H1 (cell line): ENCODE data around the gene SUB1. TPM values are rescaled to one million over a fixed set of nuclear protein-coding genes. Genes with fewer than 3 reads are reported as not detected.

Experiments
- CTCF ChIA-PET: fragments of 300-600 bp; sonication (Branson Sonifier 250); formaldehyde crosslinking; loops from one replicate; lab custom pipeline; 2021; ENCODE audit not compliant: partially characterized antibody; lab: Charles Lee
- POLR2A ChIA-PET: fragments of 300-600 bp; sonication (Branson Sonifier 250); formaldehyde crosslinking; loops from one replicate; lab custom pipeline; 2021; ENCODE audit warnings: inconsistent platforms; ENCODE audit not compliant: partially characterized antibody; lab: Charles Lee
- DNase-seq, 2 experiments: peaks; one replicate each; pipeline versions ENCODE4 v3.0.0 to v3.0.0-alpha.2; 2010 to 2022; ENCODE audit warnings: low spot score in 2 of 2, low read depth in 1 of 2, mixed read lengths in 1 of 2
- FAIRE-seq: peaks from 2 replicates; lab custom pipeline; 2011; peaks lifted over from hg19 to GRCh38; lab: Jason Lieb, UNC
- H2AFZ ChIP-seq: 2 replicates; pipeline ENCODE4 v1.8.1; 2012; ENCODE audit warnings: low read length, inconsistent platforms
- H2AK5ac ChIP-seq: 2 replicates; pipeline ENCODE4 v1.6.1; 2013; ENCODE audit warnings: low read depth, low read length
- H2BK120ac ChIP-seq: replicated peaks from 2 replicates; pipeline ENCODE3; 2013; ENCODE audit warnings: low read depth, low read length, inconsistent platforms
- H2BK12ac ChIP-seq: 2 replicates; pipeline ENCODE4 v1.6.1; 2013; ENCODE audit warnings: low read depth, low read length
- H2BK15ac ChIP-seq: 2 replicates; pipeline ENCODE4 v1.6.1; 2013; ENCODE audit warnings: low read length
- H2BK20ac ChIP-seq: 2 replicates; pipeline ENCODE4 v1.6.1; 2013; ENCODE audit warnings: low read length
- H2BK5ac ChIP-seq: 2 replicates; pipeline ENCODE4 v1.6.1; 2013; ENCODE audit warnings: low read depth, low read length
- H3K14ac ChIP-seq: 2 replicates; pipeline ENCODE4 v1.6.1; 2013; ENCODE audit warnings: inconsistent platforms; ENCODE audit not compliant: insufficient read length
- H3K18ac ChIP-seq: 2 replicates; pipeline ENCODE4 v1.6.1; 2013; ENCODE audit warnings: low read length; ENCODE audit errors: extremely low read depth
- H3K23ac ChIP-seq: 2 replicates; pipeline ENCODE4 v1.6.1; 2013; ENCODE audit warnings: inconsistent platforms; ENCODE audit not compliant: insufficient read length
- H3K23me2 ChIP-seq: 2 replicates; pipeline ENCODE4 v1.6.1; 2013; ENCODE audit warnings: low read depth, low read length
- H3K27ac ChIP-seq: 2 replicates; pipeline ENCODE4 v1.6.1; 2011; ENCODE audit warnings: low read depth, low read length, inconsistent platforms
- H3K27me3 ChIP-seq, 4 experiments: replicated peaks in 1 of 4; 1 replicate in 1 of 4; 2 replicates in 3 of 4; pipeline versions ENCODE4 v1.6.1 to v1.8.1; 2011 to 2013; ENCODE audit warnings: low read length in 3 of 4, mild to moderate bottlenecking in 3 of 4, inconsistent platforms in 2 of 4, mixed read lengths in 2 of 4, moderate library complexity in 1 of 4; ENCODE audit not compliant: control insufficient read depth in 3 of 4, insufficient read depth in 3 of 4; ENCODE audit errors: extremely low read depth in 1 of 4
- H3K36me3 ChIP-seq, 4 experiments: 2 replicates each; pipeline versions ENCODE4 v1.6.1 to v1.8.1; 2011 to 2013; ENCODE audit warnings: mild to moderate bottlenecking in 4 of 4, low read length in 3 of 4, moderate library complexity in 2 of 4, control low read depth in 1 of 4, inconsistent platforms in 1 of 4; ENCODE audit not compliant: insufficient read depth in 4 of 4, control insufficient read depth in 2 of 4
- H3K4ac ChIP-seq: replicated peaks from 2 replicates; pipeline ENCODE3; 2013; ENCODE audit warnings: low read length, low read depth, mixed read lengths, inconsistent platforms; ENCODE audit not compliant: insufficient read length
- H3K4me1 ChIP-seq, 4 experiments: replicated peaks in 1 of 4; 1 replicate in 1 of 4; 2 replicates in 3 of 4; pipeline versions ENCODE4 v1.6.1 to v1.8.1; 2011 to 2013; ENCODE audit warnings: low read length in 3 of 4, inconsistent platforms in 2 of 4, mixed read lengths in 1 of 4; ENCODE audit not compliant: insufficient read depth in 4 of 4, control insufficient read depth in 3 of 4
- H3K4me2 ChIP-seq, 2 experiments: 2 replicates each; pipeline versions ENCODE4 v1.6.1 to v1.8.1; 2011 to 2013; ENCODE audit warnings: low read depth in 2 of 2, low read length in 2 of 2, control low read depth in 1 of 2, inconsistent platforms in 1 of 2, mild to moderate bottlenecking in 1 of 2; ENCODE audit not compliant: insufficient read depth in 1 of 2
- H3K4me3 ChIP-seq, 4 experiments: fragments of 200-600, 300-600 bp in 1 of 4; sonication (generic), shearing (Covaris generic), sonication (Bioruptor Twin) in 1 of 4; 2 replicates each; pipeline versions ENCODE4 v1.5.1 to v1.8.1; 2011 to 2016; ENCODE audit warnings: low read length in 4 of 4, low read depth in 3 of 4, control low read depth in 2 of 4, inconsistent platforms in 2 of 4, mild to moderate bottlenecking in 2 of 4, mixed read lengths in 1 of 4, moderate library complexity in 1 of 4; ENCODE audit not compliant: insufficient read depth in 2 of 4; ENCODE audit errors: extremely low read depth in 1 of 4
- H3K56ac ChIP-seq: replicated peaks from 2 replicates; pipeline ENCODE3; 2013; ENCODE audit warnings: low read depth, mild to moderate bottlenecking, mixed read lengths, low read length, inconsistent platforms; ENCODE audit not compliant: insufficient read length
- H3K79me1 ChIP-seq: 2 replicates; pipeline ENCODE4 v1.6.1; 2013; ENCODE audit warnings: low read depth, low read length, control low read depth
- H3K79me2 ChIP-seq, 2 experiments: 2 replicates each; pipeline versions ENCODE4 v1.6.1 to v1.8.1; 2012 to 2013; ENCODE audit warnings: low read length in 2 of 2, mild to moderate bottlenecking in 2 of 2, inconsistent platforms in 1 of 2; ENCODE audit not compliant: insufficient read depth in 2 of 2, control insufficient read depth in 1 of 2
- H3K9ac ChIP-seq, 4 experiments: replicated peaks in 1 of 4; 1 replicate in 1 of 4; 2 replicates in 3 of 4; pipeline versions ENCODE4 v1.6.1 to v1.8.1; 2011 to 2013; ENCODE audit warnings: low read depth in 3 of 4, low read length in 3 of 4, control low read depth in 2 of 4, mild to moderate bottlenecking in 2 of 4, moderate library complexity in 2 of 4, inconsistent platforms in 1 of 4; ENCODE audit errors: extremely low read depth in 1 of 4
- H3K9me3 ChIP-seq, 2 experiments: 2 replicates each; pipeline versions ENCODE4 v1.6.1 to v1.8.1; 2012 to 2013; ENCODE audit warnings: mild to moderate bottlenecking in 2 of 2, moderate library complexity in 2 of 2, control low read depth in 1 of 2, inconsistent platforms in 1 of 2, low read depth in 1 of 2, low read length in 1 of 2, mixed read lengths in 1 of 2; ENCODE audit not compliant: insufficient read depth in 2 of 2
- H4K20me1 ChIP-seq, 2 experiments: replicated peaks in 1 of 2; 2 replicates each; pipeline versions ENCODE3 to v1.8.1; 2011 to 2013; ENCODE audit warnings: inconsistent platforms in 2 of 2, low read length in 2 of 2, mild to moderate bottlenecking in 1 of 2; ENCODE audit not compliant: insufficient read depth in 2 of 2, control insufficient read depth in 1 of 2
- H4K5ac ChIP-seq: 2 replicates; pipeline ENCODE4 v1.6.1; 2013; ENCODE audit warnings: low read length, low read depth, mixed read lengths, inconsistent platforms; ENCODE audit not compliant: insufficient read length
- H4K8ac ChIP-seq: 2 replicates; pipeline ENCODE4 v1.8.0; 2013; ENCODE audit warnings: mild to moderate bottlenecking, moderate library complexity, low read length, inconsistent platforms; ENCODE audit not compliant: insufficient read depth; ENCODE audit errors: extremely low read depth
- H4K91ac ChIP-seq: replicated peaks from 2 replicates; pipeline ENCODE3; 2013; ENCODE audit warnings: low read length, mixed read lengths, inconsistent platforms; ENCODE audit not compliant: insufficient read length
- TAF7 ChIP-seq: optimal IDR thresholded peaks from 2 replicates; pipeline ENCODE3; 2011; ENCODE audit warnings: low read depth, mild to moderate bottlenecking, inconsistent platforms, low read length, moderate library complexity, borderline replicate concordance
- WGBS, 2 experiments: shearing (Covaris generic) in 1 of 2; methylation state at CpG; one replicate each; pipeline versions ENCODE4 v1.1.6 to v1.1.7; 2013 to 2015; ENCODE audit warnings: low lambda C conversion rate in 2 of 2, mixed read lengths in 2 of 2, inconsistent platforms in 1 of 2, low coverage in 1 of 2, missing lambda C conversion rate in 1 of 2; ENCODE audit not compliant: insufficient replicate concordance in 2 of 2, insufficient coverage in 1 of 2, insufficient read length in 1 of 2; ENCODE audit errors: extremely low coverage in 1 of 2, missing lambda C conversion rate in 1 of 2; 5-methylcytosine and 5-hydroxymethylcytosine counted together
- polyA plus RNA-seq, 7 experiments: library from polyadenylated mRNA; depleted of rRNA in 3 of 7; stranded (reverse) in 5 of 7; unstranded in 2 of 7; fragments of >200 nt in 5 of 7; fragments of 200-250 nt in 2 of 7; gene quantifications; 1 replicate in 5 of 7; 2 replicates in 1 of 7; 4 replicates in 1 of 7; pipeline versions ENCODE4 v1.2.1 to v1.2.3, GENCODE V29; 2011 to 2013; ENCODE audit warnings: missing spikeins in 2 of 7, mixed read lengths in 2 of 7
- total RNA-seq: library from RNA; stranded (reverse); fragmentation: NEBNext Ultra II Directional; extraction: Animal tissue kit (Norgen Biotek cat#: 25700); gene quantifications from 2 replicates; pipeline ENCODE4 v1.2.1, GENCODE V29; 2021

The SUB1 gene
- total and polyA plus RNA-seq, 2 of the 8 experiments (the other 6 are each of a cell fraction or from before 2014, with no cell fraction given), result 83.9 to 325 TPM

- no peak overlapping the region for H2AFZ ChIP-seq
- no peak overlapping the region for H3K14ac ChIP-seq
- no peak overlapping the region for H4K91ac ChIP-seq
- H3K9ac ChIP-seq, result no peak overlapping the region
- no peak overlapping the region for H3K4me2 ChIP-seq
- no peak overlapping the region for H3K4ac ChIP-seq
- H3K36me3 ChIP-seq, result peaks cover 14 to 91% (median 58%) of the 10 kb centered on the region in 4 experiments
- ChIA-PET CTCF (interaction anchor here (0.6 kb wide), 2 partner anchors 121 to 376 kb away, joined by 3 read pairs; no protein-coding TSS in a partner anchor), POLR2A (no interaction called here)
- DNase-seq (no peak), FAIRE-seq (no peak)
- H3K79me2 ChIP-seq, result peaks cover 0 to 72% of the 10 kb centered on the region in 2 experiments; a peak in 2 of 4 replicates
- peaks cover 3% of the 10 kb centered on the region; the same call in 1 of the 2 replicates for H3K23me2 ChIP-seq
- H2BK15ac ChIP-seq, result no peak overlapping the region
- no peak overlapping the region for H2BK5ac ChIP-seq
- no peak overlapping the region for H2BK20ac ChIP-seq
- H3K23ac ChIP-seq, result no peak overlapping the region
- H2AK5ac ChIP-seq, result no peak overlapping the region
- peaks cover 2 to 4% of the 10 kb centered on the region in 2 experiments for H4K20me1 ChIP-seq
- H3K18ac ChIP-seq, result no peak overlapping the region
- no peaks in the 10 kb centered on the region; the same call in 1 of the 2 replicates for H3K79me1 ChIP-seq
- no peak overlapping the region for H3K27ac ChIP-seq
- 94% methylated on average over 2 of the region's 2 CpGs; no CpG with 5 or more reads in 1 of the 2 experiments for WGBS, 2 experiments
- no peaks in the 10 kb centered on the region for H3K4me1 ChIP-seq
- H2BK120ac ChIP-seq, result no peak overlapping the region
- peaks cover 0 to 1% (median 0%) of the 10 kb centered on the region in 4 experiments; a peak in 1 of 7 replicates for H3K27me3 ChIP-seq
- no peak overlapping the region for H4K5ac ChIP-seq
- no peak overlapping the region for H4K8ac ChIP-seq
- no peak overlapping the region for H2BK12ac ChIP-seq
- no peak overlapping the region for H3K4me3 ChIP-seq
- no peak for TF ChIP-seq TAF7
- TF ChIP-seq, all 59 proteins: peak for 0
- Histone ChIP-seq H3K56ac (no peak overlapping the region), H3K9me3 (no peaks in the 10 kb centered on the region)
Observed at GRCh38 chr5:32595118-32595517, 9.8 kb downstream of the SUB1 start.
